GM19043 (cell line): Measurements from ENCODE around the gene ADI1.

Experiments
- ATAC-seq: cut with Tn5 transposase; IDR thresholded peaks from one replicate; pipeline ENCODE4 v1.9.1; 2021; ENCODE audit warnings: low read depth; ENCODE audit not compliant: unreplicated experiment

The ADI1 gene

DNA sequence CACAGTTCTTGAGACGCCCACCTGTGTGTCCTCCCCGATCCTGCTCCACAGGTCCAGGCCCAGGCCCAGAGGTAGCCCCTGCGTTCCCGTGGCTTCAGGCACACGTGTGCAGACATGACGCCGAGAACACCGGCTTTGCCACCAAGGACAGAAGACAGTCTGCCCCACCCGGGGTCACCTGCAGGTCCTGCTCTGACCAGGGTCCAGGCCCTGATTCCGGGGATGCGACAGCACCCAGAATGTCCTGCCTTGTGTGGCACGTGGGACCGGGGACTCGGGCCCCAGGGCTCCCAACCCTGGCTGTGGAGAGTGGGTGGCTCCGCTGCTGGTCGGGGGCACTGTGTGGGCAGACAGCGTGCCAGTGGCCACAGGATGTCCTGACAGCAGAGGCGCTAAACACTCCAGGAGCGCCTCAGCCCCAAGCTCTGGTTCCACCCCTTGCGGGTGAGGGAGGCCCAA, 36.9 kb downstream of the ADI1 start:
- ATAC-seq = no peak

DNA sequence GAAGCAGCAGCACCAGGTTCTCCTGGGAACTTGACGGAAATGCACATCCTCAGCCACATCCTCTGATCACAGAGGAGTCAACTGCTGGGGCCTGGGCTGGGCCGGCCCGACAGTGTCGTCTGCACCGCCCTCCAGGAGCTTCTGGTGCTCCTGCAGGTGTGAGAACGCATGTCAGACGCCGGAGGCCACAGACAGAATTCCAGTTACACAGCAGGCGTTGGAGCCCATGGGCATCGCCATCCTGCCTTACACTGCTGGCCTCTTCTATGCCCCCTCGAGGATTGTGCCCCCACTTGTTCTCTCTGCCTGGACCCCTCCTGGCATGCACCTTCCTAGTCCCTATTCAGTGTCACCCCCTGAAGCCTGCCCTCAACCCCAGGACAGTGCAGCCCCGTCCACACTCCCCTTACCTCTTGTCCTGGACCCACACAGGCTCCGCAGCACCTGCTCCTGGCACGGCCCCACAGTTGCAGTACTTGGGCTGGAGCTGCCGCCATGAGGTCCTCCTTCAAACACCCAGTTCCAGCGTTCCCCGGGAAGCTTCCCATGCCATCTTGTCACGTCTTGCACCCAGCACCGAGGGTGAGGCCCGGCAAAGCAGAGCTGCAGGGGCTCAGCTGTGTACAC, 37.5 kb downstream of the ADI1 start:
- no peak for ATAC-seq

DNA sequence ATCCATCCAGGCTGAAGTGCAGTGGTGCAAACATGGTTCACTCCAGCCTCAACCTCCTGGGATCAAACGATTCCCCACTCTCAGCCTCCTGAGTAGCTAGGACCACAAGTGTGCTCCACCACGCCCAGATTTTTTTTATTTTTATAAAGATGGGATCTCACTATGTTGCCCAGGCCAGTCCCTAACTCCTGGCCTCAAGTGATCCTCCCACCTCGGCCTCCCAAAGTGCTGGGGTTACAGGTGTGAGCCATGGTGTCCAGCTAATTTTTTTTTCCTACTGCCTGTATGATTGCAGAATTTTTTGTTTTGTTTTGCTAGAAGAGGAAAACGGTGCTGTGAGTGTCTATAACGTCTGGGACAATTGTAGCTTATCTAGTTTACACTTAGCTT, 38.3 kb downstream of the ADI1 start:
- ATAC-seq = no peak

DNA sequence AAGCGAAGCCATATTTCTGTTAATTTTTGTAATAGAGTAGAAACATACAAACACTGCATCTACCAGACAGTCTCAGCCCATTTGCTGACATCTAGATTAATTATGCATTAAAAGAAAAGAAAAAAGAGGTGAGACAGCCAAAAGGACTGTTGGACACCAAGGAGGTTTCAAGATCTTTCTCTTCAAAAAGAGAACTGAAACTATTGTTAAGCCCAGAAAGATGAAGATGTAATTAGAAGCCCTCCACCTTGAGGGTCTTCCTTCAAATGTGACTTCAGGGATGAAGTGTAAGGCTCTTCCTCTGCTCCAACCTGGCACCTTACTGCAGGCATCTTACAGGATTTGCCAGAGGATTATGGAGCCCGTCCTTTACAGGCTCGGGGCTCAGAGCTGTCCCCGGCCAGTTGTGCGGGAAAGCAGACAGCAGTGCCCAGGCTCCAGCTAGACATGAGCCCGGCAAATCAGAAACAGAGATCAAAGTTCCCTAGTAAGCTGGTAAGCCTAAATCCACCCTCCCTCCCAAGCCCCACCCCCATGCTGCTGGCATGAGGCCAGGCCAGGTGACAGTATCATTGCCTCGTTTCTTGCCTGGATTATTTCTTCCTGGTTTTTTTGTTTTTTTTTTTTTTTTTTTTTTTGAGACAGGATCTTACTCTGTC, 38.9 kb downstream of the ADI1 start:
- no peak for ATAC-seq

DNA sequence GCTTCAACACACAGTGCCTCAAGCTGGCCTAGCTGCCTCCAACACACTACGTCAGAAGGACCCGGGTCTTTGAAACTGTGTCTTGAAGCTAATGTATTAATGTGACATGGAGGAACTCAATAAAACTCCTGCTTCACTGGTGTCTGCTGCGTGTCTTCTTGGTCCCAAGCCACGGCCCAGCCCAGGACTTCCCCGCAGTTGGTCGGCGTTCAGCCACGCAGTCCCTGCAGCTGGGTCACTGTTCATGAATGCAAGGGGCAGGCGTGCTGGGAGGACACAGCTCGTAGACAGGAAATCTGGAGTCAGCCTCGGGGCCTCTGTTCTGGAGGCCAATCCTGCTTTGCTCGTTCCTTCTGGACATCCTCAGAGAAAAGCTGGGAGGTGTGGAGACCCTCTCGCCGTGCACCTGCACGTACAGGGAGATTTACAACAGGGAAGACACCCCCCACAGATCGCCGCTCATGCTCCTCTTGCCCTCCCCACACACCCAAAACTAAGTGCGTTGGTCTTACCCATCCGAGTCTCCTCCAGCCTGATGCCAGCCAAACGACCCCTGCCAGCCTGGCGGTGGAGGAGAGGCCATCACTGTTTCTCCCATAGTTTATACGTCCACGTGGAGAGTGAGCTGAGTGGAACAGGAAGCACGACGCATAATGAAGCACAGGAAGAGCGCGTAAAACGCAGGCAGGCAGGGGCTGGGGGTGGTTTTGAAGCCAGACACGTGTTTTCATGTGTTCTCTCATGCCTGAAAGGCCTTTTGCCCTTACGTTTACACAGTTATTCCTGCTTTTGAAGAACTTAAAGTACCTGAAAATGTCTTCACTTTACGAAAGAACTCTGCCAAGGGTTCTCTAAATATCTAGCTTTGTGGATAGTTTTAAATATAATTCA, 39.7 kb downstream of the ADI1 start:
- no peak for ATAC-seq

DNA sequence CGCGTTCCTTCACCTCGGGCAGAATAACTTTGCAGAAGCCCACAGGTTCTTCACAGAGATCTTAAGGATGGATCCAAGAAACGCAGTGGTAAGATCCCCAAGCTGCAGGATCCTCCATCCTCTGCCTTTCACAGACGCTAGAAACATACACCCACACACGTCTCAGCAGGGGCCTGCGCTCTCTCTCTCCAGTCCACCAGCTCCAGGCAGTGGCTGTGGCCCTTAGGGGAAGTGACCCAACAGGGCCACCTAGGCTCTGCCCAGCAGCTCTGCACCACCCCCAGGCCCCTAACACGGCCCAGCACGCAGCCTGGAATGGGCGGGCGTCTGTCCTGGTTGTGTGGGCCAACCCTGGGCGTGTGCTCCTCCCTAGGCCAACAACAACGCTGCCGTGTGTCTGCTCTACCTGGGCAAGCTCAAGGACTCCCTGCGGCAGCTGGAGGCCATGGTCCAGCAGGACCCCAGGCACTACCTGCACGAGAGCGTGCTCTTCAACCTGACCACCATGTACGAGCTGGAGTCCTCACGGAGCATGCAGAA, 40.4 kb downstream of the ADI1 start:
- no peak for ATAC-seq

DNA sequence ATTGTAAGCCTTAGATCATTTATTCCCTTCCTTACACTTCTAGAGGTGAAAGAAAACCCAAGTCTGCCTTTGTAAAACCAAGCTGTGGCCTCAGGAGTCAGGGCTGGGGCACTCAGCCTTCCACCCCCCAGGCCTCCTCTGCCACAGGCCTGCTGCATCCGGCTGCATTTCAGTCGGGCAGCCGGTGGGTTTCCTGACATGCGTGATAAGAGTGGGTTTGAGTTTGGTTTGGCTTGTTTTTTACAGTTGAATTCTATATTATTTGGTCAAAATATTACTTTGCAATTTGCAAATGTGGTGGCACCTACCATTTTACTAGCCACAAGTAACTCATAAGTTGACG, 42.4 kb downstream of the ADI1 start:
- no peak for ATAC-seq

DNA sequence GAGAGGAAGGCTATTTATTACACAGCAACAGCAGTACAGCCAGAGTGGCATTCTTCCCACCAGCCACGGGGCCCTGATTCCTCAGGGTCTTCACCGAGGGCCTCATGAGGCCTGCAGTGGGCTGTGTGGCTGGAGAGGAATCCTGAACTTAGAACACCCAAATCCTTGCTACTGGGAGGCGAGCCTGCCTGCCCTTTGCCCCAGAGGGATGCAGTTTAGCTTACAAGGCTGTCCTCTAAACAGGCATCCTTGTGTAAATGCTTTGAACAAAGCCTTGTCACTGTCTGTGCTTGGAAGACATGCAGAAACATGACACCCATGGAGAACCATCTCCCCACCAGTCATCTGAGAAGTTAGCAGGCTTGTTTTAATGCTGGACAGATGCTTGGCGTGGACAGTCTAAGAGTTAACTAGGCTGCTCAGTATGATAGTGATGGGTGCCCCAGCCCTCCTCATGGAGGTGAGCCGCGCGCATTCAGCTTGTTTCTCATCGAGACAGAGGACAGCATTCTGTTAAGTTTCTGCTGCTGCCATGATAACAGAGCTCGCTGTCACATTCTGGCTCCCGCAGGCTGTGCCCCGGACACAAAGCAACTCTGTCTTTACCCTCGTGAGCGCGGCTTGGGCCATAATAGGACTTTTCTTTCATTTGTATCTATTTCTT, 42.9 kb downstream of the ADI1 start:
- ATAC-seq = no peak

DNA sequence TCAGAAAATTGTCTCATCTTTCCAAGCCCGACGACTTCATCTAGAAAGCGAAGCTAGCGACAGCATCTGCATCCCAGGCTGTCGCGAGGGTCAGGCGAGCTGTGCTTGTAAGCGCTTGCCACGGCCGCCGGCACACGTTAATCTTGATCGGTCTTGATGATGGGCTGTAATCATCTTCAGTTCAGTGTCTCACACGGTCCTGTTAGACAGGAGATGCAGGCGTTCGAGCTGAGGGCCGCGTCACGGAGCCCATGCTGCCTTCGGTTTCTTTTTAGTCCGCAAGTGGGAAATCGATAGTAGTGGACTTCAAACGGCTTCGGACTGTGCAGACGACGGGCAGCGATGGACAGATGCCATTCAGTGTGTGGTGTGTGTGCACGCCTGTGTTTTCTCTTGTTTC, 43.6 kb downstream of the ADI1 start:
- no peak for ATAC-seq

DNA sequence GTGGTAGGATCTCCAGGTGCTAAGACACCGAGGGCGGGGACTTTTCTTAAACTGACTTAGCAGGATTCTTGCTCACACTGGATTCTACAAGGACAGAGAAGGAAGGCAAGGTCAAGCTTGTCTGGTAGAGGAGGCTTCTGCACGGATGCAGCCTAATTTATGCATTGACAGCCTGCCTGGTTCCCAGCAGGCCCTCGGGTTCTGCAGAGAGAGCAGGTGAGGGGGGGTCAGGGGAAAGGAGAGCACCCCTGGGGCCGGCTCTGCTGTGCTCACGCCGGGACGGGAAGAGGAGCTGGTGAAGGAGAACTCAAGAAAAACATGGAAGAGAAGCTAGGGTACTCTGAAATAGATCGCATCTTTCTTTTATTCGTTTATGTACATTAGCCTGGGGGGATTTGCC, 46.4 kb downstream of the ADI1 start:
- ATAC-seq = no peak

DNA sequence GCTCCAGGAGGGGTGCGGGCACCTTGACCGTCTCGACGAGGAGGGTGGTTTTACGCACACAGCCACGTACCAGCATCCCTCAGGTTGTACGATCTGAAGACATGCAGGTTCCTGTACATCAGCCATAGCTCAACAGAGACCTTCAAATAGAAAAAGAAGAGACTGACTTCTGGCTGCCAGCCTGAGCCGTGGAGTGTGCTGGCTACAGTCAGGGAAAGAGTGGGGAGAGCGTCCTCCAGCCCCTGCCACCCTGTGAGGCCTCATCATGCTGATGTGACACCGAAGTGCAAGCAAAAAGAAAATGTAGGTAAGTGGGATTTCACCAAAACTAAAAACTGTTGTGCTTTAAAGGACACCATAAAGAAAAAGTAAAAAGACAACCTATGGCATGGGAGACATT, 47.0 kb downstream of the ADI1 start:
- ATAC-seq = no peak

DNA sequence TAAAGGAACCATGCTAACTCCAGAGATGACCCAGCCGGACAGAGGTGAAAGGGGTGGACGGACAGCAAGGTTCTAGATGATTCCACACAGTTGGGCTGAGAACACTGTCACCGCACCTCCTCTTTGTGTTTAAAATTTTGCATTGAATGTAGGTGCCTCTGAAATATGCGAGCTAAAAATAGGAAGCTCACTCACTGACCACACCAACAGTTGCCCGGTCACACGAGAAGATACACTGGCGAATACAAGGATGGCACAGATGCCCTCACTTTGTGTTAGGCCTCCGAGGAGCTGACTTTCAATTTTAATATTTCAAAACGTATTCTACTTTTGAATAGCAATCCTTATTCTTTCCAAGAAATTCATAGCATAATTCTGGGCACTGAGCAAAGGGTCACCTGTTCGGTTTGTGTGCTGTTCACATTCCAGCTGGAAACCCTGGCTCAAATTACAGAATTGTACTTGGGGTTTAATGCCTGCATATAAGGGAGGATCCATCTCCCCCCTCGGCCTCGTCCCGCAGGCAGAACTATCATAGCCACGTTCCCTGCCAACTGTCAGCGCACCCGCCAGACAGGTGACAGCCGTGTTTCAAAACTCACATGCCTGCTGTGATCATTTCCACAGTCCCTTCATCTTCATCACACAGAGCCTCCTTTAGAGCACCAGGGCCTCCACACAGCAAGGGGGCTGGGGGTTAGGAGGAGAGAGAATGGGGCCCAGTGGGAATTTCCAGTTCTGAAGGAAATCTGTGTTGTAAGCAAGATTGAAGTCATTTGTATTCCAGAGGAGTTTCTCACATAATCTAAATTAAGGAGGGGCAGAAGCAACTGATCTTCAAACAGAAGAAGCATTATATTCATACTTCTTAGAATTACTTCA, 48.2 kb downstream of the ADI1 start:
- no peak for ATAC-seq

DNA sequence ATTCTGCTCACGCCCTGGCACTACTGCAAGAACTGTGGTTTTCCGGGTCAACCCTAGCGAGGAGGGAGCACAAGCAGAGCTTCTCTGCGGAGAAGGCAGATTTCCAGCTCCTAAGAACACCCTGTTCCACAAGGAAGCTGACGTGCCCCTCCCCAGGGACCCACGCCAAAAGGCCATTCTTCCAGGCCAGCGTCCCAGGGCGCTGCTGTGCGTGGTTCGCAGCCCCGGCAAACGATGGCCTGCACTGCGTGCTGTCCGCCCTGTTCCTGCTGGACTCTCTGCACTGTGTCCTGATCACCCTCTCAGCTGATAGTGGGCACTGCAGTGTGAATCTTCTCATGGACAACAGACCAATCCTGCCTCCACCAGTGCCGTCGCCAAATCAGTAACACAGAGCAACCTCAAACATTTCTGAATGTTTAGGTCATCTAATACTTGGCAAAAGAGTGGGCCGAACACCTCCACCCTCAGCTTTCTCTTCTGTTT, 49.1 kb downstream of the ADI1 start:
- no peak for ATAC-seq

DNA sequence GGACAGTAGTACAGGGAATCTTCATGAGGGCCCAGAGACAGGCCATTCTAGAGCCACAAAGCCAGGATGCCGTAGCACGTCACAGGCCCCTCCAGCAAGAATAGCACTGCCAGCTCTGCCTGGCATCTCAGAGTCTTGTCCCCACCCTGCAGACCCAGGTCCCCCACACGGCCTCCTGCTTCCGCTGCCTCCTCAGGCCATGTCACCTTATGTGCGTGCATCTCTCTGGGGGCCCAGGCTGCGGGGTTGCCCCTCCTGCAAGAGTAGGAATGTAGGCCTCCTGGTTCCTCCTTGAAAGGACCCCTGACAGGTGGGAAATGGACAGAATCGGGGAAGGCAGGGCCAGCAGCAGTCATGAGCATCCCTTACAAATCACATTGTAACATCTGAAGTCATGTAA, 49.8 kb downstream of the ADI1 start:
- ATAC-seq = no peak

DNA sequence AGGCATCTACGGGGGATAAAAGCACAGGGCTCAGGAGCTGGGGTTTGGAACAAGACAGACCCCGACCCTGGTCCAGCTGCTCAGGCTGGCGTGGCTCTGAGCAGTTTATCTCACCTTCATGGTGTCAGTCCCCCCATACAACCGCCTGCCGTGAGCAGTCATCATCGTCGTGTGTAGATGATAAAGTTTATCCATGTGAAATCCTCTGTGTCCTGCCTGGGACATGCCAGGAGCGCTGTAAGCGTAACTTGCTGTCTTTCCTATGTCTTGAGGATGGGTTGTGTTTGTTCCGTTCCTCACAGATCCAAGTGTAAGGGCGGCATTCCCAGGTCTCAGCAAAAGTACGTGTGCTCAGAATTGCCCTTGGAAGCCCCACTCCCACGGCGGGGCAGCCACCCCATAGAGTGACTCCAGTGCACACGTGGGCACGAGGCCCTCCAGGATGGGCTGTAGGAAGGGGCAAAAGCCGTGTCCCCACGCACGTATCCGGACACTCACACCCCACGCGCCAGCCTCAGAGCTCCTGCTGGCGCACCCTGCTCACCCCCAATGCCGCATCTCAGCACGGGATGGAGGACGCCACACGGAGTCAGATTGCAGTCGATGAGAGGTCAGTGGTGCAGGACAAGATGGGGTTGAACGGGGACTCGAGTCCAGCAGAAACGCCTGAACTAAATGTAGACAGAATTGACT, 50.9 kb downstream of the ADI1 start:
- ATAC-seq = no peak

DNA sequence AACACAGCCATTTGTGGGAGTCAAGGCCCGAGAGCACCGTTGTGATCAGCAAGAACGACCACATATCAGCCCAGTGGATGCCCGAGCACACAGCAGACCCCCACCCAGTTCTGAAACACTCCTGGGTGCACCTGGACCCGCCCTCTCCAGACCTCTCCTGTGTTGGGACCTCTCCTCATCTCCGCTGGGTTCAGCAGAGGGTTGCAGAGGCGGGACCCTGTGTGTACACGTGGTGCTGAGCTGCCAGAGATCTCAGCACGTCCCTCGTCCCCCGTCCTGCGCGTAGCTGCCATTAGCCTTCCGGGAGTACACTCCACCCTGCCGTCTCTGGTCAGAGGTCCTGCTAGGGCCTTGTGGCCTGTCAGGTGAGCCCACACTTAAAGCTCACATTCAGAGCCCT, 51.7 kb downstream of the ADI1 start:
- no peak for ATAC-seq

DNA sequence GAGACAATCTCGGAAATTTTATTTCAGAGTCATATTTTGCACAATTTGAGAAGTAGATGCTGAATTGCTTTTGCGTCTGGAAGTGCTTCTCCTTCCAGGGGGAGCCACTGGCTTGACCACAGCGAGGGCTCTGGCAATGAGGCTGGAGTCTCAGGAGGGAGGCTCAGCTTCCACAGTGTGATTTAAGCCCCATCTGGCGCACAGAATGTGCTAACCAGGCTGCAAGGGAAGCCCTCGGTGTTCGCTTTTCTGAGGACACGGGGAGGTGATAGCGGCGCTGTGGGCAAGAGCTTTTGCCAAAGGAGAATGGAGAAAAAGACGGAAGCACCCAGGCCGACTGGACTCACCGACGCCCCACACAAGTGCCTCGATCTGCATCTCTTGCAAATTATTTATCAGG, 52.4 kb downstream of the ADI1 start:
- ATAC-seq = no peak

DNA sequence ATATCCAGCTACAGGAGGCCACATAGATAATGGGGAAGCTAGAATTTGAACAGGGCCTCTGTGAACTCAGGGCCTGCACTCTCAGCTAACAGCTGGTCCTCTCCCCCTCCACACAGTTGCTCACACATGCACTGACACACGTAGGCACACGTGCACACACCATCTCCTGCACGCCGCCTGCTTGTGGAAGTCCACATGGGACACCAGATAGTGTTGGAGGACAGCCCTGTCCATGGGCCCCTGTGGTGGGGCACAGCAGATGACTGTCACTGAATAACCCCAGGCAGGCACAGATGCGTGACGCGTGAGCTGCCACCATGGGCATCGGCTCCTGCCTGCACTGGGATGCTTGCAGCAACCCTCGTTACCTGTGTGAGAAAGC, 52.9 kb downstream of the ADI1 start:
- ATAC-seq = no peak

DNA sequence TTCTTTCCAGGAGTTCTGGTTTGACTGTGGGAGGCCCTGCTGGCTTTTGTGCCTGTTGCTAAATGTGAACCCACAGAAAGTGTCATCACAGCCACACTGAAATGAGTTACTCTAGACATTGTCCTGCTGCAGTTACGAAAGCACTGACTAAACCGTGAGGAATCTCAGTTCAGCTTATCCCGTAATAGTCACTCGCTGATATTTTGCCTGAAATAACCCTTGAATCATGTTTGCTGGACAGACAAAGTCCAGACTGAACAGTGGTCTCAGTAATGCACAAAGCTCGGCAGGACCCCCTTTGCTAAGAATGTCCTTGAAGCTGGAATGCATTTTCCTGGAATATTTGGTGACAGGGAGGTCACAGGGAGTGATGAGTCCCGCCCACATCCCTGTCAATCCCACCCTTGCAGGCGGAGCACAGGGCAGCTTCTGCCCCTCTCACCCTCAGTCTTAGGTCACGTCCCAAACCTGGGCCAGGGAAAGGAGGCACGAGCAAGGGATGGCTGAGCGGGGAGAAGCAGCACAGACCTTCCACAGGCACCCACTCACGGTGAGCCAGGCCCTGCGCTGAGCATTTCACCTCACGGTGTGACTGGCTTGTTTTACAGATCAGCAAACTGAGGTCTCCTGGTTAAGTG, 53.4 kb downstream of the ADI1 start:
- no peak for ATAC-seq
